MM.1S (cell line): ENCODE data around the gene PXN.

Experiments used
- CTCF ChIP-seq: fragments of 300-600 bp; sonication (generic); IDR thresholded peaks from 2 replicates; pipeline ENCODE4 v1.5.1; 2016; ENCODE audit warnings: antibody characterized with exemption, low read length, mixed read lengths
- EZH2 ChIP-seq: fragments of 300-600 bp; sonication (generic); optimal IDR thresholded peaks from 2 replicates; pipeline ENCODE3; 2017; ENCODE audit warnings: low read depth, mild to moderate bottlenecking, antibody characterized with exemption, low read length, mixed read lengths

- TF ChIP-seq EZH2, result no peak
- TF ChIP-seq CTCF, result no peak
Observed at GRCh38 chr12:120216742-120217605, 48.6 kb downstream of the PXN start.
